ENCODE measurements around the gene CDCA7.

Gene CDCA7

DNA sequence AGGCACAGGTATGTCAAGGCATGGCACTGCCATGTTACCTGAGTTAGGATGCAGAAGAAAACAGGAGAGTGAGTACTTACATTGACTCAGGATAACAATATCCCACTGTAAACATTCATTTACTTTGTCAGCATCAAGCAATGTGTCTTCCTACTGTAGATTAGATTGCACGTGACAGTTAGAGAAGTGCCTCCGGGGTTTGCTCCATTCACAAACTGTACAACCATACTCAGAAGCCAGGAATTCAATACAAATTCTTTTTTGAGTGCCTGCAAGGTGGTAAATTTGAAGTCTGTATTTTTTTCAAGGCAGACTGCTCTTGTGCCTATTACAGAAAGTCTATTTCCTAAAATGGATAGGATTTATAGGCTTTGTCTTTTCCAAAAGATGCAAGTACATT is 34.1 kb downstream of the CDCA7 start:
- Histone ChIP-seq H3K27me3 (ENCODE audit: control insufficient read depth in 1 of 2, insufficient read depth in 1 of 2, low read length in 2 of 2) (peaks cover 0 to 6% of the 10 kb centered on the region in 2 experiments), H3K23ac (ENCODE audit: low read length in 2 of 2) (no peak overlapping the region), H3K4me1 (ENCODE audit: control insufficient read depth, insufficient read depth, low read depth, low read length) (no peaks in the 10 kb centered on the region), H4K8ac (ENCODE audit: low read length) (no peak overlapping the region), H3K36me3 (ENCODE audit: control insufficient read depth in 1 of 2, insufficient read depth in 2 of 2, low read depth in 1 of 2, low read length in 2 of 2) (no peaks in the 10 kb centered on the region), H3K18ac (ENCODE audit: low read depth in 1 of 2, low read length in 2 of 2) (no peak overlapping the region), H3K9me3 (ENCODE audit: control insufficient read depth, low read length) (peaks cover 5% of the 10 kb centered on the region), H2BK15ac (ENCODE audit: low read depth, poor library complexity, severe bottlenecking) (no peak overlapping the region), H3K9ac (ENCODE audit: low read length) (no peak overlapping the region), H3K27ac (ENCODE audit: low read length, poor library complexity, severe bottlenecking) (no peak overlapping the region), H2BK12ac (ENCODE audit: low read length in 2 of 2) (no peak overlapping the region), H2BK5ac (ENCODE audit: low read depth, low read length, poor library complexity, severe bottlenecking) (no peak overlapping the region), H2AFZ (ENCODE audit: low read depth, low read length) (no peak overlapping the region), H3K14ac (ENCODE audit: low read length in 2 of 2) (no peak overlapping the region), H2BK120ac (ENCODE audit: low read depth, low read length) (no peak overlapping the region), H3K4ac (ENCODE audit: low read depth in 1 of 2, low read length in 2 of 2) (no peak overlapping the region), H2AK5ac (ENCODE audit: low read length, severe bottlenecking) (no peak overlapping the region), H3K79me1 (replicated peaks; ENCODE audit: low read length, poor library complexity, severe bottlenecking) (no peaks in the 10 kb centered on the region), H4K91ac (ENCODE audit: low read length) (peak overlapping the region; percentile 34), H3K4me3 (ENCODE audit: insufficient read depth in 1 of 2, low read depth in 1 of 2, low read length in 2 of 2) (no peak overlapping the region), H3K4me2 (ENCODE audit: low read length, poor library complexity, severe bottlenecking) (no peak overlapping the region)
- no peak for DNase-seq
- 100% methylated on average over 2 of the region's 2 CpGs for WGBS

- Histone ChIP-seq H3K23ac (ENCODE audit: low read length in 2 of 2) (no peak overlapping the region), H3K18ac (ENCODE audit: low read depth in 1 of 2, low read length in 2 of 2) (no peak overlapping the region), H2AFZ (ENCODE audit: low read depth, low read length) (no peak overlapping the region), H3K79me1 (replicated peaks; ENCODE audit: low read length, poor library complexity, severe bottlenecking) (no peaks in the 10 kb centered on the region), H2BK120ac (ENCODE audit: low read depth, low read length) (no peak overlapping the region), H3K27ac (ENCODE audit: low read length, poor library complexity, severe bottlenecking) (no peak overlapping the region), H4K91ac (ENCODE audit: low read length) (no peak overlapping the region), H3K9ac (ENCODE audit: low read length) (no peak overlapping the region), H3K4me1 (ENCODE audit: control insufficient read depth, insufficient read depth, low read depth, low read length) (no peaks in the 10 kb centered on the region), H2BK12ac (ENCODE audit: low read length in 2 of 2) (no peak overlapping the region), H3K14ac (ENCODE audit: low read length in 2 of 2) (no peak overlapping the region), H2BK5ac (ENCODE audit: low read depth, low read length, poor library complexity, severe bottlenecking) (no peak overlapping the region), H2AK5ac (ENCODE audit: low read length, severe bottlenecking) (no peak overlapping the region), H2BK15ac (ENCODE audit: low read depth, poor library complexity, severe bottlenecking) (no peak overlapping the region), H3K27me3 (ENCODE audit: control insufficient read depth in 1 of 2, insufficient read depth in 1 of 2, low read length in 2 of 2) (peaks cover 0 to 6% of the 10 kb centered on the region in 2 experiments), H4K8ac (ENCODE audit: low read length) (no peak overlapping the region), H3K4ac (ENCODE audit: low read depth in 1 of 2, low read length in 2 of 2) (no peak overlapping the region), H3K9me3 (ENCODE audit: control insufficient read depth, low read length) (no peaks in the 10 kb centered on the region), H3K4me2 (ENCODE audit: low read length, poor library complexity, severe bottlenecking) (no peak overlapping the region), H3K36me3 (ENCODE audit: control insufficient read depth in 1 of 2, insufficient read depth in 2 of 2, low read depth in 1 of 2, low read length in 2 of 2) (no peaks in the 10 kb centered on the region), H3K4me3 (ENCODE audit: insufficient read depth in 1 of 2, low read depth in 1 of 2, low read length in 2 of 2) (no peak overlapping the region)
- over 99% methylated on average over 5 of the region's 5 CpGs for WGBS
- DNase-seq: no peak
Observed at GRCh38 chr2:173390036-173390435, 35.4 kb downstream of the CDCA7 start.

GRCh38 chr2:173392731-173393130 is 38.1 kb downstream of the CDCA7 start:
- H3K4ac ChIP-seq (ENCODE audit: low read depth in 1 of 2, low read length in 2 of 2): no peak overlapping the region
- H3K23ac ChIP-seq (ENCODE audit: low read length in 2 of 2): no peak overlapping the region
- H2BK15ac ChIP-seq (ENCODE audit: low read depth, poor library complexity, severe bottlenecking): no peak overlapping the region
- no peaks in the 10 kb centered on the region for H3K4me1 ChIP-seq (ENCODE audit: control insufficient read depth, insufficient read depth, low read depth, low read length)
- H2AK5ac ChIP-seq (ENCODE audit: low read length, severe bottlenecking): no peak overlapping the region
- H3K4me2 ChIP-seq (ENCODE audit: low read length, poor library complexity, severe bottlenecking): no peak overlapping the region
- no peak overlapping the region for H3K9ac ChIP-seq (ENCODE audit: low read length)
- H3K14ac ChIP-seq (ENCODE audit: low read length in 2 of 2): no peak overlapping the region
- no peaks in the 10 kb centered on the region for H3K9me3 ChIP-seq (ENCODE audit: control insufficient read depth, low read length)
- H2AFZ ChIP-seq (ENCODE audit: low read depth, low read length): no peak overlapping the region
- no peak overlapping the region for H4K8ac ChIP-seq (ENCODE audit: low read length)
- H3K36me3 ChIP-seq (ENCODE audit: control insufficient read depth in 1 of 2, insufficient read depth in 2 of 2, low read depth in 1 of 2, low read length in 2 of 2): no peaks in the 10 kb centered on the region
- H2BK12ac ChIP-seq (ENCODE audit: low read length in 2 of 2): no peak overlapping the region
- H3K4me3 ChIP-seq (ENCODE audit: insufficient read depth in 1 of 2, low read depth in 1 of 2, low read length in 2 of 2): no peak overlapping the region
- no peak for DNase-seq
- H3K27me3 ChIP-seq (ENCODE audit: control insufficient read depth in 1 of 2, insufficient read depth in 1 of 2, low read length in 2 of 2): peaks cover 0 to 10% of the 10 kb centered on the region in 2 experiments
- no peak overlapping the region for H4K91ac ChIP-seq (ENCODE audit: low read length)
- H3K18ac ChIP-seq (ENCODE audit: low read depth in 1 of 2, low read length in 2 of 2): no peak overlapping the region
- H2BK120ac ChIP-seq (ENCODE audit: low read depth, low read length): no peak overlapping the region
- WGBS: 80% methylated on average over 2 of the region's 5 CpGs
- H3K27ac ChIP-seq (ENCODE audit: low read length, poor library complexity, severe bottlenecking): no peak overlapping the region
- H2BK5ac ChIP-seq (ENCODE audit: low read depth, low read length, poor library complexity, severe bottlenecking): no peak overlapping the region
- no peaks in the 10 kb centered on the region for H3K79me1 ChIP-seq (replicated peaks; ENCODE audit: low read length, poor library complexity, severe bottlenecking)

DNA sequence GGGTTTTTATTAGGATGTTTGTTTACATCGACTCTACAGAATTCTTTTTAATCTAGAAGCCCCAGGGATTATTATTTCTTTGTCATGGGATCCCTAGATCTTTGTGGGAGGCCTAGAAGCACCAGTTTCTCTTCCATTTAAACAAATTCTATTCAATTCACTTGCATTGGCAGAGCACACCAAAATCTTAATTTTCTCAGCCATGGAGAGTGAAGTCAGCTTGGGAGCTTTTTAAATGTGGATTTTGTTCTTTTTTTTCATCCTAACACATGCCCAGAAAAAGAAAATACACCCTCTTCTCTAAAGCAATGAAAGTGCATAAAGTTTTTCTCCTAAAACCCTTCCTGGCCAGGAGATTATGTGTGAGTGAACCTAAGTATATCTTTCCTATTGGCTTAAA is 38.5 kb downstream of the CDCA7 start:
- H3K4me3 ChIP-seq (ENCODE audit: insufficient read depth in 1 of 2, low read depth in 1 of 2, low read length in 2 of 2): no peak overlapping the region
- no peak overlapping the region for H4K91ac ChIP-seq (ENCODE audit: low read length)
- no peaks in the 10 kb centered on the region for H3K36me3 ChIP-seq (ENCODE audit: control insufficient read depth in 1 of 2, insufficient read depth in 2 of 2, low read depth in 1 of 2, low read length in 2 of 2)
- H3K4me2 ChIP-seq (ENCODE audit: low read length, poor library complexity, severe bottlenecking): no peak overlapping the region
- H3K9ac ChIP-seq (ENCODE audit: low read length): no peak overlapping the region
- no peak overlapping the region for H3K23ac ChIP-seq (ENCODE audit: low read length in 2 of 2)
- no peaks in the 10 kb centered on the region for H3K9me3 ChIP-seq (ENCODE audit: control insufficient read depth, low read length)
- H3K4ac ChIP-seq (ENCODE audit: low read depth in 1 of 2, low read length in 2 of 2): no peak overlapping the region
- H2BK15ac ChIP-seq (ENCODE audit: low read depth, poor library complexity, severe bottlenecking): no peak overlapping the region
- no CpG with 5 or more reads among the region's 1 CpG for WGBS
- H2BK5ac ChIP-seq (ENCODE audit: low read depth, low read length, poor library complexity, severe bottlenecking): no peak overlapping the region
- peaks cover 0 to 7% of the 10 kb centered on the region in 2 experiments for H3K27me3 ChIP-seq (ENCODE audit: control insufficient read depth in 1 of 2, insufficient read depth in 1 of 2, low read length in 2 of 2)
- DNase-seq: no peak
- H2BK120ac ChIP-seq (ENCODE audit: low read depth, low read length): no peak overlapping the region
- no peak overlapping the region for H3K18ac ChIP-seq (ENCODE audit: low read depth in 1 of 2, low read length in 2 of 2)
- no peaks in the 10 kb centered on the region for H3K4me1 ChIP-seq (ENCODE audit: control insufficient read depth, insufficient read depth, low read depth, low read length)
- no peaks in the 10 kb centered on the region for H3K79me1 ChIP-seq (replicated peaks; ENCODE audit: low read length, poor library complexity, severe bottlenecking)
- H2AK5ac ChIP-seq (ENCODE audit: low read length, severe bottlenecking): no peak overlapping the region
- no peak overlapping the region for H2BK12ac ChIP-seq (ENCODE audit: low read length in 2 of 2)
- no peak overlapping the region for H4K8ac ChIP-seq (ENCODE audit: low read length)
- no peak overlapping the region for H2AFZ ChIP-seq (ENCODE audit: low read depth, low read length)
- no peak overlapping the region for H3K27ac ChIP-seq (ENCODE audit: low read length, poor library complexity, severe bottlenecking)
- no peak overlapping the region for H3K14ac ChIP-seq (ENCODE audit: low read length in 2 of 2)

Data from mesenchymal stem cell (in vitro differentiated cells and primary cell).